ENCODE results near the gene CNTN1.

- TF ChIP-seq CTCF (optimal IDR thresholded peaks at IDR 0.05 in 1 of 3, IDR thresholded peaks at IDR 0.05 in 1 of 3, conservative IDR thresholded peaks at IDR 0.05 in 1 of 3; ENCODE audit: extremely low read depth in 1 of 3, insufficient read depth in 2 of 3, low read length in 3 of 3), result no peak
- TF ChIP-seq EZH2 (IDR thresholded peaks at IDR 0.05; ENCODE audit: low read length), result no peak
These were observed 366.0 kb downstream of the CNTN1 start for GRCh38 chr12:41058266-41058665.

All from keratinocyte (primary cell).